Measurements from ENCODE around the gene SLC52A3.
"Not testable (repeated sequence)": the region's sequence is repeated elsewhere in the genome, so short reads cannot be mapped to it uniquely, and the experiment has no call there.

Gene SLC52A3

GRCh38 chr20:800026-800425 lies 31.7 kb upstream of the SLC52A3 start:
- not testable (repeated sequence) for DNase-seq; H3K4ac ChIP-seq (ENCODE audit: low read depth in 1 of 2, low read length in 2 of 2); H3K23ac ChIP-seq (ENCODE audit: low read length in 2 of 2); H2AK5ac ChIP-seq (ENCODE audit: low read length, severe bottlenecking); H3K18ac ChIP-seq (ENCODE audit: low read depth in 1 of 2, low read length in 2 of 2); H3K9me3 ChIP-seq (ENCODE audit: control insufficient read depth, low read length); H2AFZ ChIP-seq (ENCODE audit: low read depth, low read length); H2BK12ac ChIP-seq (ENCODE audit: low read length in 2 of 2); H4K8ac ChIP-seq (ENCODE audit: low read length); H3K4me2 ChIP-seq (ENCODE audit: low read length, poor library complexity, severe bottlenecking); H2BK5ac ChIP-seq (ENCODE audit: low read depth, low read length, poor library complexity, severe bottlenecking); H2BK120ac ChIP-seq (ENCODE audit: low read depth, low read length); H3K4me3 ChIP-seq (ENCODE audit: insufficient read depth in 1 of 2, low read depth in 1 of 2, low read length in 2 of 2); H4K91ac ChIP-seq (ENCODE audit: low read length); H3K14ac ChIP-seq (ENCODE audit: low read length in 2 of 2); H2BK15ac ChIP-seq (ENCODE audit: low read depth, poor library complexity, severe bottlenecking); H3K27ac ChIP-seq (ENCODE audit: low read length, poor library complexity, severe bottlenecking); H3K36me3 ChIP-seq (ENCODE audit: control insufficient read depth in 1 of 2, insufficient read depth in 2 of 2, low read depth in 1 of 2, low read length in 2 of 2); H3K4me1 ChIP-seq (ENCODE audit: control insufficient read depth, insufficient read depth, low read depth, low read length); H3K79me1 ChIP-seq (replicated peaks; ENCODE audit: low read length, poor library complexity, severe bottlenecking); H3K9ac ChIP-seq (ENCODE audit: low read length); H3K27me3 ChIP-seq (ENCODE audit: control insufficient read depth in 1 of 2, insufficient read depth in 1 of 2, low read length in 2 of 2)
- 95% methylated on average over 3 of the region's 7 CpGs for WGBS

- H3K18ac ChIP-seq (ENCODE audit: low read depth in 1 of 2, low read length in 2 of 2); H3K27ac ChIP-seq (ENCODE audit: low read length, poor library complexity, severe bottlenecking); H2AFZ ChIP-seq (ENCODE audit: low read depth, low read length); H2BK15ac ChIP-seq (ENCODE audit: low read depth, poor library complexity, severe bottlenecking); H2BK12ac ChIP-seq (ENCODE audit: low read length in 2 of 2); H3K9me3 ChIP-seq (ENCODE audit: control insufficient read depth, low read length); H2BK120ac ChIP-seq (ENCODE audit: low read depth, low read length); H3K4me1 ChIP-seq (ENCODE audit: control insufficient read depth, insufficient read depth, low read depth, low read length); H2AK5ac ChIP-seq (ENCODE audit: low read length, severe bottlenecking); DNase-seq; H2BK5ac ChIP-seq (ENCODE audit: low read depth, low read length, poor library complexity, severe bottlenecking); H3K27me3 ChIP-seq (ENCODE audit: control insufficient read depth in 1 of 2, insufficient read depth in 1 of 2, low read length in 2 of 2); H3K4ac ChIP-seq (ENCODE audit: low read depth in 1 of 2, low read length in 2 of 2); H3K4me2 ChIP-seq (ENCODE audit: low read length, poor library complexity, severe bottlenecking); H3K4me3 ChIP-seq (ENCODE audit: insufficient read depth in 1 of 2, low read depth in 1 of 2, low read length in 2 of 2); H3K79me1 ChIP-seq (replicated peaks; ENCODE audit: low read length, poor library complexity, severe bottlenecking); H3K23ac ChIP-seq (ENCODE audit: low read length in 2 of 2); H3K36me3 ChIP-seq (ENCODE audit: control insufficient read depth in 1 of 2, insufficient read depth in 2 of 2, low read depth in 1 of 2, low read length in 2 of 2); H3K9ac ChIP-seq (ENCODE audit: low read length); H4K8ac ChIP-seq (ENCODE audit: low read length); H3K14ac ChIP-seq (ENCODE audit: low read length in 2 of 2); H4K91ac ChIP-seq (ENCODE audit: low read length): not testable (repeated sequence)
- 89% methylated on average over 3 of the region's 5 CpGs for WGBS
Measured at GRCh38 chr20:798746-799145, 30.4 kb upstream of the SLC52A3 start.

- Histone ChIP-seq H2BK15ac (ENCODE audit: low read depth, poor library complexity, severe bottlenecking) (no peak overlapping the region), H2BK120ac (ENCODE audit: low read depth, low read length) (no peak overlapping the region), H3K79me1 (replicated peaks; ENCODE audit: low read length, poor library complexity, severe bottlenecking) (no peaks in the 10 kb centered on the region), H3K4me1 (ENCODE audit: control insufficient read depth, insufficient read depth, low read depth, low read length) (no peaks in the 10 kb centered on the region), H2AFZ (ENCODE audit: low read depth, low read length) (no peak overlapping the region), H4K91ac (ENCODE audit: low read length) (no peak overlapping the region), H2BK12ac (ENCODE audit: low read length in 2 of 2) (no peak overlapping the region), H3K9me3 (ENCODE audit: control insufficient read depth, low read length) (no peaks in the 10 kb centered on the region), H3K27ac (ENCODE audit: low read length, poor library complexity, severe bottlenecking) (no peak overlapping the region), H3K14ac (ENCODE audit: low read length in 2 of 2) (no peak overlapping the region), H2BK5ac (ENCODE audit: low read depth, low read length, poor library complexity, severe bottlenecking) (no peak overlapping the region), H3K4ac (ENCODE audit: low read depth in 1 of 2, low read length in 2 of 2) (no peak overlapping the region), H3K36me3 (ENCODE audit: control insufficient read depth in 1 of 2, insufficient read depth in 2 of 2, low read depth in 1 of 2, low read length in 2 of 2) (no peaks in the 10 kb centered on the region), H4K8ac (ENCODE audit: low read length) (no peak overlapping the region), H3K27me3 (ENCODE audit: control insufficient read depth in 1 of 2, insufficient read depth in 1 of 2, low read length in 2 of 2) (peaks cover 0 to 4% of the 10 kb centered on the region in 2 experiments), H3K4me3 (ENCODE audit: insufficient read depth in 1 of 2, low read depth in 1 of 2, low read length in 2 of 2) (no peak overlapping the region), H2AK5ac (ENCODE audit: low read length, severe bottlenecking) (no peak overlapping the region), H3K4me2 (ENCODE audit: low read length, poor library complexity, severe bottlenecking) (no peak overlapping the region), H3K23ac (ENCODE audit: low read length in 2 of 2) (no peak overlapping the region), H3K18ac (ENCODE audit: low read depth in 1 of 2, low read length in 2 of 2) (no peak overlapping the region), H3K9ac (ENCODE audit: low read length) (no peak overlapping the region)
- 55% methylated on average over 2 of the region's 3 CpGs for WGBS
- no peak for DNase-seq
Measured at GRCh38 chr20:796921-797320, 28.6 kb upstream of the SLC52A3 start.

- H3K9me3 ChIP-seq (ENCODE audit: control insufficient read depth, low read length), result no peaks in the 10 kb centered on the region
- no peak overlapping the region for H3K4me2 ChIP-seq (ENCODE audit: low read length, poor library complexity, severe bottlenecking)
- H2BK12ac ChIP-seq (ENCODE audit: low read length in 2 of 2), result no peak overlapping the region
- DNase-seq, result no peak
- no peak overlapping the region for H2BK15ac ChIP-seq (ENCODE audit: low read depth, poor library complexity, severe bottlenecking)
- H2AFZ ChIP-seq (ENCODE audit: low read depth, low read length), result no peak overlapping the region
- no peak overlapping the region for H3K4me3 ChIP-seq (ENCODE audit: insufficient read depth in 1 of 2, low read depth in 1 of 2, low read length in 2 of 2)
- no peak overlapping the region for H3K27ac ChIP-seq (ENCODE audit: low read length, poor library complexity, severe bottlenecking)
- H3K4me1 ChIP-seq (ENCODE audit: control insufficient read depth, insufficient read depth, low read depth, low read length), result no peaks in the 10 kb centered on the region
- H3K27me3 ChIP-seq (ENCODE audit: control insufficient read depth in 1 of 2, insufficient read depth in 1 of 2, low read length in 2 of 2), result no peaks in the 10 kb centered on the region
- H4K8ac ChIP-seq (ENCODE audit: low read length), result no peak overlapping the region
- no peak overlapping the region for H3K9ac ChIP-seq (ENCODE audit: low read length)
- H3K4ac ChIP-seq (ENCODE audit: low read depth in 1 of 2, low read length in 2 of 2), result no peak overlapping the region
- no peak overlapping the region for H3K18ac ChIP-seq (ENCODE audit: low read depth in 1 of 2, low read length in 2 of 2)
- no peak overlapping the region for H3K23ac ChIP-seq (ENCODE audit: low read length in 2 of 2)
- H3K79me1 ChIP-seq (replicated peaks; ENCODE audit: low read length, poor library complexity, severe bottlenecking), result no peaks in the 10 kb centered on the region
- H4K91ac ChIP-seq (ENCODE audit: low read length), result no peak overlapping the region
- WGBS, result 85% methylated on average over 17 of the region's 18 CpGs
- no peak overlapping the region for H2AK5ac ChIP-seq (ENCODE audit: low read length, severe bottlenecking)
- H2BK5ac ChIP-seq (ENCODE audit: low read depth, low read length, poor library complexity, severe bottlenecking), result no peak overlapping the region
- no peak overlapping the region for H3K14ac ChIP-seq (ENCODE audit: low read length in 2 of 2)
- no peaks in the 10 kb centered on the region for H3K36me3 ChIP-seq (ENCODE audit: control insufficient read depth in 1 of 2, insufficient read depth in 2 of 2, low read depth in 1 of 2, low read length in 2 of 2)
- H2BK120ac ChIP-seq (ENCODE audit: low read depth, low read length), result no peak overlapping the region
Measured at GRCh38 chr20:792248-792647, 23.9 kb upstream of the SLC52A3 start.

Data from mesenchymal stem cell (in vitro differentiated cells and primary cell).